ENCODE results near the gene DUSP14.
A peak's percentile ranks its signal among the peaks of the same experiment; 100 is the strongest.

The DUSP14 gene

GRCh38 chr17:37490022-37490587, 414 bp downstream of the DUSP14 start:
- Histone ChIP-seq H3K4me1 (ENCODE audit: control insufficient read depth, low read length) (peaks cover 46% of the 10 kb centered on the region), H3K36me3 (ENCODE audit: control insufficient read depth, low read length) (no peaks in the 10 kb centered on the region), H3K27ac (ENCODE audit: low read depth, low read length) (0 out of 2 replicates have a peak overlapping the region, but pooled peaks have one; percentile 4), H3K9me3 (ENCODE audit: control insufficient read depth, insufficient read depth, low read length) (no peaks in the 10 kb centered on the region), H3K79me2 (ENCODE audit: control insufficient read depth, low read length) (peaks cover 49% of the 10 kb centered on the region), H3K4me2 (ENCODE audit: low read length) (peak overlapping the region; percentile 84), H3F3A (ENCODE audit: control insufficient read depth, insufficient read depth) (peaks cover 25% of the 10 kb centered on the region; the same call in 1 of the 2 replicates), H3K4me3 (ENCODE audit: low read length) (peak overlapping the region; percentile 93), H4K20me1 (ENCODE audit: control insufficient read depth, insufficient read depth, low read depth, low read length) (0 out of 2 replicates have a peak, but pooled peaks cover 5% of the 10 kb centered on the region), H3K27me3 (ENCODE audit: control insufficient read depth, low read length) (no peaks in the 10 kb centered on the region), H3K9me2 (replicated peaks; ENCODE audit: control insufficient read depth, low read length) (no peaks in the 10 kb centered on the region)
- TF ChIP-seq EZH2phosphoT487 (IDR thresholded peaks at IDR 0.05; ENCODE audit: borderline replicate concordance, low read length) (peak; percentile 16; the same call in 1 of the 2 replicates), CTCF (IDR thresholded peaks at IDR 0.05; ENCODE audit: low read depth, low read length, poor library complexity, severe bottlenecking) (peak; percentile 62)

GRCh38 chr17:37490638-37491614, 1.2 kb downstream of the DUSP14 start:
- H3K27ac ChIP-seq (ENCODE audit: low read depth, low read length): no peak overlapping the region

GRCh38 chr17:37492167-37492566, 2.5 kb downstream of the DUSP14 start:
- no peaks in the 10 kb centered on the region for H3K36me3 ChIP-seq (ENCODE audit: control insufficient read depth, low read length)
- H3F3A ChIP-seq (ENCODE audit: control insufficient read depth, insufficient read depth): peaks cover 18% of the 10 kb centered on the region; the same call in 1 of the 2 replicates
- no peak overlapping the region for H3K27ac ChIP-seq (ENCODE audit: low read depth, low read length)
- H3K4me3 ChIP-seq (ENCODE audit: low read length): peak overlapping the region; percentile 93; the same call in 1 of the 2 replicates
- peaks cover 46% of the 10 kb centered on the region for H3K4me1 ChIP-seq (ENCODE audit: control insufficient read depth, low read length)
- no peaks in the 10 kb centered on the region for H3K9me2 ChIP-seq (replicated peaks; ENCODE audit: control insufficient read depth, low read length)
- H3K79me2 ChIP-seq (ENCODE audit: control insufficient read depth, low read length): peaks cover 53% of the 10 kb centered on the region
- H3K9me3 ChIP-seq (ENCODE audit: control insufficient read depth, insufficient read depth, low read length): no peaks in the 10 kb centered on the region
- TF ChIP-seq EZH2phosphoT487 (IDR thresholded peaks at IDR 0.05; ENCODE audit: borderline replicate concordance, low read length) (no peak), CTCF (IDR thresholded peaks at IDR 0.05; ENCODE audit: low read depth, low read length, poor library complexity, severe bottlenecking) (no peak)
- no peaks in the 10 kb centered on the region for H3K27me3 ChIP-seq (ENCODE audit: control insufficient read depth, low read length)
- H4K20me1 ChIP-seq (ENCODE audit: control insufficient read depth, insufficient read depth, low read depth, low read length): 0 out of 2 replicates have a peak, but pooled peaks cover 5% of the 10 kb centered on the region
- H3K4me2 ChIP-seq (ENCODE audit: low read length): peak overlapping the region; percentile 84

More at GRCh38 chr17:37490638-37491614, 1.2 kb downstream of the DUSP14 start:
- H3F3A ChIP-seq (ENCODE audit: control insufficient read depth, insufficient read depth): peaks cover 25% of the 10 kb centered on the region; the same call in 1 of the 2 replicates
- no peaks in the 10 kb centered on the region for H3K36me3 ChIP-seq (ENCODE audit: control insufficient read depth, low read length)
- no peak for TF ChIP-seq CTCF (IDR thresholded peaks at IDR 0.05; ENCODE audit: low read depth, low read length, poor library complexity, severe bottlenecking)
- 0 out of 2 replicates have a peak, but pooled peaks have one; percentile 16 for TF ChIP-seq EZH2phosphoT487 (IDR thresholded peaks at IDR 0.05; ENCODE audit: borderline replicate concordance, low read length)
- H3K9me2 ChIP-seq (replicated peaks; ENCODE audit: control insufficient read depth, low read length): no peaks in the 10 kb centered on the region
- H3K79me2 ChIP-seq (ENCODE audit: control insufficient read depth, low read length): peaks cover 53% of the 10 kb centered on the region
- 0 out of 2 replicates have a peak, but pooled peaks cover 5% of the 10 kb centered on the region for H4K20me1 ChIP-seq (ENCODE audit: control insufficient read depth, insufficient read depth, low read depth, low read length)
- H3K27me3 ChIP-seq (ENCODE audit: control insufficient read depth, low read length): no peaks in the 10 kb centered on the region
- H3K4me2 ChIP-seq (ENCODE audit: low read length): peak overlapping the region; percentile 84
- H3K4me3 ChIP-seq (ENCODE audit: low read length): peak overlapping the region; percentile 93
- H3K4me1 ChIP-seq (ENCODE audit: control insufficient read depth, low read length): peaks cover 46% of the 10 kb centered on the region
- no peaks in the 10 kb centered on the region for H3K9me3 ChIP-seq (ENCODE audit: control insufficient read depth, insufficient read depth, low read length)
